IPS-11a (cell line): Measurements from ENCODE around the gene HOPX.
A peak's percentile ranks its signal among the peaks of the same experiment; 100 is the strongest.
"Not testable (repeated sequence)": the region's sequence is repeated elsewhere in the genome, so short reads cannot be mapped to it uniquely, and the experiment has no call there.

Source experiments
- H3K4me3 ChIP-seq: one replicate; pipeline ENCODE4 v1.5.1; 2013; ENCODE audit warnings: low read depth, low read length, control low read depth

HOPX gene

DNA sequence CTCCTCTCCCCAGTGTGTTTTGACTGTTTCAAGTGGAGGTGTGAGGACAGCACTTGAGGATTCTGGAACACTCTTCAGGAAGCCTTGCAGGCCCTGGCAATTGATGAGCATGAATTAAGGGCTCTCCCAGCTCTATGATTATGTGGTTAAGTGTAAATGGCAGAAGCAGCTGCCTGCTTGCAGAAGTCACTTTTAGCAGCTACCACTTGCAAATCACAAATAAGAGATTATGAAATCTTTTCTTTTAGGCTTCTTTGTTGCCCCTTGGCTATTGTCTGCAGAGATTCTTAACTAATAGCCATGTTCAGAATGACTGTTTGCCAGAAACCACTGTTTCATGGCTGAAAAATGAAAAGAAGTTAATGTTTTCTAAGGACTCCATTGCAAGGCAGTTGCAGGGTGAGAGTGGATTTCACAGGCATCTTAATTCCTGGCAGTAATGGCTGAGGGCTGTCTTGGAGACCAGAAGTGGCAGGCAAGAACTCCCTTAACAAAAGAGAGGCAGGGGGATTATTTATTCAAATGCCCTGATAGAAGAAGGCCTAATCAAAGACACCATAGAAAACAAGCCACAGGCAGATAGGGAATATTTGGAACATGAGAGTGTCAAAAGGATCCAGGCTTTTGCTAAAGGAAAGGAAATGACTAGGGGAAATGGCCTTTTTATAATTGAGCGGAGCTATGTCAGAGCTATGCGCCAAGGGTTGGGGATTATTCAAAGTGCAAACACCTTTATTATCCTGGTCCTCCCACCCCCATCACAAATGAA lies 8.3 kb upstream of the HOPX start:
- H3K4me3 ChIP-seq: no peak overlapping the region

DNA sequence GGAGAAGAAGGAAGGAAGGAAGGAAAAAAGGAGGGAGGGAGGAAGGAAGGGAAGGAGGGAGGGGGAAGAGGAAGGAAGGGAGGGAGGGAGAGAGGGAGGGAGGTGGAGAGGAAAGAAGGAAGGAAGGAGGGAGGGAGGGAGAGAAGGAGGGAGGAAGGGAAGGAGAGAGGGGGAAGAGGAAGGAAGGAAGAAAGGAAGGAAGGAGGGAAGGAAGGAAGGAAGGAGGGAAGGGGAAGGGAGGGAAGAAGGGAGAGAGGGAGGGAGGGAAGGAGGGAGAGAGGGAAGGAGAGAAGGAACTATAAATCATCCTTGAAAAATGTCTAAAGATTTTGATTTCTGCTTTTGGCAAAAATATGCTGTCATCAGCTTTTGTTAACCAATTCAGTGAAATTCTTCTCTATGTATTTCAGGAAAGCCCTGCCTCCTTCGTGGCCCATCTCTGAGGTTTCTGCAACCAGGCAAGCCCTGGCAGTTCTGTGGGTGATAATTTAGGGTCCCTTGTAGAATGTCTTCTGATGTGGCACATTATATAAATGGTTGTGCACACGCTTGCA lies 7.1 kb upstream of the HOPX start:
- no peak overlapping the region for H3K4me3 ChIP-seq

DNA sequence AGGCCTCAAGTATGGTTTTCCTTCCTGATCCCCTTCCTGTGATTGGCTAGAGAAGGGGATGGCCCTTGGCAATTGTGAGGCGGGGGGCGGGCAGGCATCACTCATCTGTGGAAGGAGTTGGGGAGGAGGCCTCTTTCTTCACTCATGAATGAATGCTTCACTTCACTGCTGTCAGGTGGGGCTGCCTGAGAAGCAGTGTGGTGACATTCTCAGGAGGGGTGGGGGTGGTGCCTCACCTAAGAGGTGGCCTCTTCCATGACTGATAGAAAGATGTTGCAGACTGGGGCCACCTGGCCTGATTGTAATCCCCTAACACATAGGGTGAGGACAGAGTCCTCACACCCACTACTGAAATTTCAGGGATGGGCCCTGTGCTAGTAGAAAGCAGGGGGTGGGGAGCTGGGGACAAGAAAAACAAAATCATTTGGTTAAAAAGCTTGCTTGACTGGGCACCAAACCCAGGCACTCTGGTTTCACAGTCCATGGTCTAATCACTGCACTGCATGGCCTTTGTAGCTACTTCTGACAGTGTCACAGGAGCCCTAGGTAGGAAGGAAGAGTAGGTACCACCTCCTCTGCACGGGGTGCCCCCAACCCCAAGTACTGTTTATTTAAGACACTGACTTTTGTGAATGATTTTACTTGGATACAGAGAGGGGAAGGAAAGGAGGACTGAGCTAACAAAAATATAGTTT lies 5.6 kb upstream of the HOPX start:
- no peak overlapping the region for H3K4me3 ChIP-seq

DNA sequence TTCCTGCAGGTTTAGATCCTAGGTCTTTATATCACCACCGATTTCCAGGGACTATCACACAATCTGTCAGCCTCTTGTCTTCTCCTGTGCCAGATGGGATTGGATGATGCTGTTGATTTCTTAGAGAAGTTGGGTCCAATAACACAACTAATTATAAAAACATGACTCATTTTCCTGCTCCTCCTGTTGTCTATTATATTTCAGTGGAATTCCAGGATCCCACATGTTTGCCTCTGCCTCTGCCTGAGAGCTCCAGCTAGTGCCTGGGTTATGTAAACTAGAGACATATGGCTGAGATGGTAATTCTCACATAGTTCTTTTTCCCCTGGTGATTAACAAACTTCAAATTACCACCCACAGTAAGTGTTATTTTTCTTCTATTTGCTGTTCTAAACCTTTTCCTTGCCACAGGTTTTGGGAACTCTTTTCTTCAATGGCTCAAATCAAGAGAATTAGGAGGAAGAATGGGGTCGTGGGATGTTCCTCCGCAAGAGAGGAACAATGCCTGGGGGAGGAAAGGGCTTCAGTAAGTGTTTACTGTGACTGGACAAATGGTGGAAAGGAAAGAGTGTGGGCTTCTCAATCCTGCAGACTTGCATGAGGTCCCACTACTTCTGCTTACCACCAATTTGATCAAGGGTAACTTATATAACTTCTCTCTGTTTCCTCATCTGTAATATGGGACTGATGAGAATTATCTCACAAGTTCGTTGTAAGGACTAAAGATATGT lies 3.4 kb upstream of the HOPX start:
- H3K4me3 ChIP-seq: no peak overlapping the region

DNA sequence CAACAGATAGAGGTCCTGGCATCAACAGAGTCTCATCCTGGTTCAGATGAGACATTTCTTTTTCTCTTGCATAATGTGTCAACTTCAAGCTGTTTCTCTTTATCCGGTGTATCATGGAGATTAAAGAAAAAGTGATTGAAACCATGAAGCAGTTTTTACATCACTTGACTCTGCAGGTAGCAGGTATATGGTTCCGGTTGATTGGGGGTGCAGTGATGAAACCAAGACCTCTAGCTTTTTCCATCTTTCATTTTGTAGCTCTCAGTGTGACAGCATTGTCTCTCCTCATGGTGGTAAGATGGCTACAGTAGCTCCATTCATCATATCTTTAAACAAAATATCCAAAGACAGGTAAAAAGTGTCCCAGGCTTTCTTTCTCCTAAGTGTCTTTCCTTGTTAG lies 2.4 kb upstream of the HOPX start:
- no peak overlapping the region for H3K4me3 ChIP-seq

DNA sequence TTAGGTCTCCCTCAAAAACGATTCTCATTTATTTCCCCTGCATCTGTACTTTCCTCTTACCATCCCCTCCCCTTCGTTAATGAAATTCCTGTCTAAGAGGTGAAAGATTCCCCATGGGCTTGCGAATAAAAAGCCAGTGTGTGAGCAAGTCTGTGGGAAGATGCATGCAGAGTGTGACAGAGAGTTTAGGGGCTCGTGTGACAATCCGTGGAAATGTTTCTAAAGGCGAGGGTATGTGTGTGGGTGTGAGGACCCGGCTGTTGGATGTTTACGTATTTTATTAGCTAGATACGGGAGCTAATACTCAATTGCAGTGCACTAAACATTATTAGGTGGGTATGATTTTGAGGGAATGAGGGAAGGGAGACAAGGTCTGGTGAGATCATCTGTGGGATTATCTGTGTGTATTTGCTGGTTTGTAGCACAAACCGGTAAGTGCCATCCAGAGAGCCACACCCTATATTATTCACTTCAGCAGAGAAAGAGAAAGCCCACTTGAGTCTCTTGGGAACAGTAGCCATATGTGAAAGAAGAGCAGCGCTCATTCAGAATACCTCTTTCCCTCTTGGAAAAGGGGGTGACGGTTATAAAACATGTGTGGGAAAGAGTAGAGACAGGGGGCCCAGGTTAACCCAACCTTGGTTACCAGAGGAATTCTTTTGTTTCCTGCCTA lies 893 bp upstream of the HOPX start:
- no peak overlapping the region for H3K4me3 ChIP-seq

DNA sequence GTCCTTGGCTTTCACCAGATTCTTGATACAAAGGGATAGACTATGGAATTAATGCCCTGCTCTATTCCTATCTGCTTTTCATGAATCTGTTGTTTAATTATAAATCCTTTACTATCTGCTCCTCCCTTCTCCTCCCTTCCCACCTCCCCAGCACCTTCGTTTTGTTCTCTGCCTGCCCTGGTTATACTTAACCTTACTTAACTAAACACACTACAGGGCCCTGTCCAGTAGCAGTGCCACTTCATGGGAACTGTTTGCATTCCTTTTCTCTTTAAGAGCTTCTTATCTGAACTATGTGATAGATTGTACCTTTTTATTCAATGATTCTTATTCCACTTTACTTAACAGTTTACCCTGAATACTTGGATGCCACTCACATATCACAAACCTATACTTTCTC lies 830 bp downstream of the HOPX start:
- H3K4me3 ChIP-seq: no peak overlapping the region

DNA sequence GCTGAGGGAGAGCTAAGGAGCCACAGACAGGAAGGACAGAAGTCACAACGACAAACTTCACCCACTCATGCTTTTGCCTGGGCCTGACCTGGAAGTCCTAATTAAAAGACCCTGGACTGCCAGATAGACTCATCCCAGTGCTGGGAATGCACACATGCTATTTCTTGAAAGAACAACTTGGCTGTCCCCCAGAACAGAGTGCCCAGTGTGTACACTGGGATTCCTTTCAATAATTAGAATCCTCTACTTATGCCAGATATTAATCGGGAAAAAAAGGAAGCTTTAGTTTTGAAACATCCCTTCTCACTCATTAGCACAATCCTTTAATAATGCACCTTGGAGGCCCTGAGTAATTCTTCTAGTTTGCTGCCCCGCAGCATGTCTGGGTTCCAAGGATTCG lies 3.4 kb downstream of the HOPX start:
- H3K4me3 ChIP-seq: no peak overlapping the region

DNA sequence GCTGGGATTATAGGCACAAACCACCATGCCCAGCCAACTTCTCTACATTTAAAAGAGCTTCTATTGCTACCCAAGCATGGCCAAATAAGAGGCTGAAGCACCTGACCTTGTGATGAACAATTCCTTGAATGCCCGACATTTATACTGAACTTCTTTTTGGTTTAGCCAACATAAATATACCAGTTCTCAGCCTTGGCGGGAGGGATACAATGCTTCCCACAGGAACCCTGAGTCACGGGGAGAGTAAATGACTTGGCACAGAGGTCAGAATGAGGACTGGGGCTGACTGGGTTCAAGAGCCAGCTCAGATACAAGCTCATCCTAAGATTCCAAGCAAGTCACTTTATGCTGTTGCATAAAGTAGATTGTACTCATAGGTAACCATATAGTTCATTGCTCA lies 6.1 kb downstream of the HOPX start:
- no peak overlapping the region for H3K4me3 ChIP-seq

DNA sequence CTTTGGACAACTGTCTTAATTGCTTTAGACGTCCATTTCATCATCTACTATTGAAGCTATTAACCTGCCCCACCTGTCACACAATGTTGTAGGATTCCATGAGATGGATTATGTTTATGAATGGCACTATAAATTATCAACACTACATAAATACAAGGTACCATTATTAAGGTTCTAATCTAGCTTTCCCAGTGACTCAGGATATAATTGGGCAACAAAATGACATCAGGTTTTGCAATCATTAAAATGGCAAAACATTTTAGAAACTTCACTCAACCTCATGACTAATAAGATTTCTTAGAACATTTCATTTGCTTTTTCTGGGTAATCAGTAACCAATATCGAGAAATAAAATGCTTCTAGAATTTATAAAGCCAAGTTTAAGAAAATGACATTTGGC lies 9.2 kb downstream of the HOPX start:
- H3K4me3 ChIP-seq: no peak overlapping the region

DNA sequence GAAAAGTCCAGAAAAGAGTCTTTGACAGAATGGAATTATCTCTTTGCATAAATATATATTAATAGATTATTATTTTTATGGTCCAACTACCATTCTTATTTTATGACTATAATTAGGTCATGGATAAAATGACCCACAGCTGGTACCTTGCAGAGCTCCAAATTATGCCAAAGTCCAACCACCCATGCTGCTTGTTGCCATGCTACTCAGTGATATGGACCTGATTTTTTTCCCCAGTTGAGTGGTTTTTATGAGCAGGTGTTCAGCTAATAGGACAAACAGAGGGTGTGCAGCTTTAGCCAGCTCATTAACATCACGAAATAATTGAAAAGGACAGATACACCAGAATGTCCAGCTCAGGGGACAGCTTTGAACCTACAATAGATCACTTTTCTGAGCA lies 9.7 kb downstream of the HOPX start:
- H3K4me3 ChIP-seq: no peak overlapping the region

DNA sequence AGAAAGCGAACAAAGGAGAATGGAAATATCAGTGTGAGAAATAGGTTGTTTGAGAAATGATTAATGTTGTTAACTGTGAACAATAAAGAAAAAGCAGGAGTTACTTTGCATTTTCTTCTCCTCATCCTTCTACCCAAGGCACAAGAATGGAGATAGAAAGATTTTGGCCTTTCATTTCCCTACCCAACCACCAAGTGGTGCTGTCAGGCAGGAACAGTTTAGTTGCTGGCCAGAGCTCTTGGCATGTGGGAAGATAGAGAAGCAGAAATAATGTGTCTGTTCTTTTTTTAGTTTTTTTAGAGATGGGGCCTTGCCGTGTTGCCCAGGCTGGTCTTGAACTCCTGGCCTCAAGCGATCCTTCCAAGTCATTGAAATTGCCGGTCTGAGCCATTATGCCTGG lies 12.8 kb downstream of the HOPX start:
- no peak overlapping the region for H3K4me3 ChIP-seq

DNA sequence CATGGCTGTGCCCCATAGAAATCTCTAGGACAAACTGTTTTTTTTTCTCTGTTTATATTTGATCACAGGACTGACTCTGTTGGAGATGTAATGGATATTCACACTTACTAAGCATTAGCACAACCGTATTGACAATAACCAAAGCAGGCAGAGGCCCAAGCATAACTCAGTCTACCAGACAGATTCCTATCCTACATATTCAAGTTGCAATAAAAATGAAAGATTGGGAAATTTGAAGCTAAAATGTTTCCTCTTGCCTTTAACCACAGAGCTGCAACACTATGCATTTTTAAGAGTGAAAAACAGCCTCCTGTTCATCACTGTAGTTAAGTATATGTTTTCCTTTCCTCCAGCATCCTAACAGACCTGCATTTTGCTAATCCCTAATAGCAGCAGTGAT lies 13.7 kb downstream of the HOPX start:
- H3K4me3 ChIP-seq: not testable (repeated sequence)

DNA sequence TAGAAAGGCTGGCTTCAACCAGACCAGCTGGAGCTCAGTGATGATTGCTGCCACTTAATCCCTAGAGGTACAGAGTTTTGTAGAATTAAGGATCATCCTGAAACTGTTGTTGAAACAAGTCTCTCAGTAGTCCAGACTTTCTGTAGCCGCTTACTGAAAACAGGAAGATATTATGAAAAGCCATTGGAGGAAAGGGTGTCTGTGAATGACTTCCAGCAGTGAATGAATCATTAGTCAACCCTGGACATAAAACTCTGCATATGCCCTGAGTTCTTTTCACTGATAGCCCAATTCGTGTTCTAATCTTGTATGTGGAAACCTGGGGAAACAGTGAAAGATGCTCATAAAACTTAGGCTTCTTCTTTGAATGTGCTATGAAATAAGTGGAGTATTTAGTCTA lies 14.8 kb downstream of the HOPX start:
- no peak overlapping the region for H3K4me3 ChIP-seq

DNA sequence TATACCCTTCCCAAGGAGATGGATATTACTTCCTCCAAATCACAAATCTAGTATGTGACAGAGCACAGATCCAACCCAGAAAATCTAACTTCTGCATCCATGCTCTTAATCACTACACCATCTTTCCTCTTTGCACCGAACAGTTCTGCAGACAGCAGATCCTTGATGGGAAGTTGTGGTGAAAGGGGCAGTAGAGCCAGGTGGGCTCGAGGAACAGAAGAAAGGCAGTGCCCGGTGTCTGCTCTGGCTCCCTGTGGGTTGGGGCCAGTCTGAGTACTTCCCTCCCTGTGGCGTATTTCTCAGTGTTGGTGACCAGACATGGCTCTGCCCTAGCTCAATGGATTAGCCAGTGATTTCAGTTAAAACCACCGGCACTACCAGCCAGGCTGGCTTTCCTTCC lies 15.3 kb downstream of the HOPX start:
- H3K4me3 ChIP-seq: no peak overlapping the region

DNA sequence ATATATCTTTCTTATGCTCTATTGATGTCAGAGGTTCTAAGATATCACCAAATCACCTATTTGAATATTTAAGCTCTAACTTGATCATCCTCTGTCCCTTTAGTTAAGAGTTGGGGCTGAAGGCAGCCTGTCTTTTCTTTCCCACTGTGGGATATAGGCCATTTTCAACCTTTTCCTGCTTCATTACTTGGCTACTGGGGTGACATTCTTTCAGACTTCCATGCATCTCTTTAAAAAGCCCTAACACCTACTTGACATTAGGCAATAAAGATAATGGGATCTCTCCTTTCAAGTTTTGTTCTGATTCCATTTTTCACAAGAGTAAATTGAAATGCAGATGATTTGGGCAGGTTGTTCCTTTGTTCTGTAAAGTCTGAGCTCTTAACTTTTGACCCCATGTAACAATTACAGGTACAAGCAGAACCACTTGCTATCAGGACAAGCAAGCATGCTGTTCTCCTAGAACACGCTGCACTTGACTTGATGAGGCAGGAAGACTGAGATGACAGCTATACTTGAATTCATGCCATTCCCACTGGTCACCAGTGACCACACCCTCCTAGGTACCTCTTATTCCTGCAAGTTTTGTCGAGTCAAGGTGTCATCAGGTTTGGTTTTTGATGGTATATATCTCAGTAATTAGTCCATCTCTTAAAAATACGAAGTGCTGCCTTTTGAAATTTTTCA lies 18.2 kb downstream of the HOPX start:
- no peak overlapping the region for H3K4me3 ChIP-seq

DNA sequence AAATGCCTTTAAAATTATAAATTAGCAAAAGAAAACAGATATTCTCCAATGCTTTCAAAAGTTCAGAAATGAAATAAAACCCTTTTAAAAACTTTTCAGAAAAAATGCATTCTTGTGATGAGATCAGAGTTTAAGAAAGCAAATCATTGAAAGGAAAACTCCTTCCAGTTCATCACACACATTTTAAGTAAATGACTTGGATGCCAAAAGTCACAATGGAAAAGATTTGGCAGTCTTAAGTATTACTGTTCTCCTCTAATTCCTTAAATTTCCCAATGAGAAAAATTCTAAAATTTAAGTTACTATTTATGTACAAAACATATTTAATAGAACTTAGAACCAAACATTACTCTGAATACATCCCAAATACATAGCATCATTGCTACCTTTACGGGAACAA lies 21.1 kb downstream of the HOPX start:
- H3K4me3 ChIP-seq: no peak overlapping the region

DNA sequence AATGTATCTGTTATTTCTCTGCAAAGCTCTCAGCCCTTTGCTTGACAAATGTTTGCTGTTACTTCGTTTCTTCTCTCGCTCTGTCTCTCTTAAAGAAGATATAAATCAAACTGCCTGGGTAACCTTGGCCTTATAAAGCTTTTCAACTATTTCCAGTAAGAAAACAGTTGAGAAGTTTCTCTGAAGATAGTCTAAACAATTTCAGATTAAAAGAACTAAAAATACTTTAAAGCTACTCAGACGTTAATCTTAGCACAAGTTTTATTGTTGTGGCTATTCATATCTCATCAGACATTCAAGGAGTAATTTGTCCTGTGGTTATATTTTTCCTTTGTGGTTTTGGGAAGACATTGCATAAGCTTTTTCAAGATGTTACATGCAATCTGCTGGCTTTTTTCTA lies 22.6 kb downstream of the HOPX start:
- H3K4me3 ChIP-seq: no peak overlapping the region

DNA sequence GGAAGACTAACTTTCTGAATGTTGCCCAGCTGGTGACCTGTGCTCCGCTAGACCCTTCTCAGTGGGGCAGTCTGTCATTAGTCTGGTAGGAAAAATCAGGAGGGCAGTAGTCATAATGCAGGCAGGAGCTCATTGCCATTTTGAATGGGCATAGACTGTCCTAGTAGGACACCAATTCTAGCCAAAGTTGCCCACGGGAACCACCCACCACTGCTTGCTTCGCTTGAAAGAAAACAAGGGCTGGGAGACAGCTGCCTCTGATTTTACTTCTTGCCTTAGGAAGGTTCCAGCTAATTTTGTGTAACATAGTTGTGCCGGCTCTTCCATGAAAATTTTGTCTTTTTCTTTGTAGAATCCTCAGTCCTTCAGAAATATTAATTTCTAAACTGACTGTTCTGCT lies 23.3 kb downstream of the HOPX start:
- no peak overlapping the region for H3K4me3 ChIP-seq

DNA sequence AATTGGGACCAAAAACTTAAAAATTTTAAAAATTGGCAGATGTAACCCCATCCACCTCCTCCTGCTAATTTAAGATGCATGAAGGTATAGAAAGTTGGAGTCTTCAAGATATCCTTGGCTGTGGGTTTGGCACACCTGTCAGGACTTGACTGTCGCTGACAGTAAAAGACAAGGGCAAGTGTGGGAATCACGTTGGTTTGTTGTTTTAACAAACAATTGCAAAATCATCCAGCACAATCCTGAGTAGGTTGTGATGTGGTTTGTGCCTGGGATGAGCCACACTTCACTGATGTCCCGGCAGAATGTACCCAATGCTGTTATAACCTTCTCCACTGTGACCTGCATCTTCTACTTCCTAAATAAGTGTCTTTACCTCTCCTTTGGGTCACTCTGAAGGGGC lies 24.0 kb downstream of the HOPX start:
- no peak overlapping the region for H3K4me3 ChIP-seq

DNA sequence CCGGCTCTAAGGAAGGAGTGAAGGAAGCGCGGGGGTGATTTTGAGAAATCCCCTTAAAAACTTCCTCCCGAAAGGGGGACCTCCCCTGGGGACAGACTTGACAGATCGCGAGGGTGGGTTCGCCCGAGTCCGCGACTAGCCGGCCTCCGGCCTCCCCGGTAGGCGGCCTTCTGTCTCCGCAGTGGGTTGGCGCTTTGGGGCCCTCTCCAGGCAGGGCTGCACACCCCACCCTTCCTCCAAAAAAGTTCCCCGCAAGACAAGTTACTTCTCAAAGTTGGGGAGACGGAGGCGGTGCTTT lies 24.8 kb downstream of the HOPX start:
- H3K4me3 ChIP-seq: peak overlapping the region; percentile 50
